Heart left ventricle (tissue), 16 donors: ENCODE data around the gene CTDP1. TPM values are rescaled to one million over a fixed set of nuclear protein-coding genes. Genes with fewer than 3 reads are reported as not detected.

ENCODE experiments used
- ATAC-seq, 4 donors: fragments of 200-7000 bp; cut with Tn5 transposase; one replicate each; pipeline ENCODE4 v1.9.1; 2020 to 2022; ENCODE audit warnings: moderate library complexity in 4 of 4, mild to moderate bottlenecking in 3 of 4, moderate number of reproducible peaks in 1 of 4
- DNase-seq, 5 donors: peaks; one replicate each; pipeline ENCODE4 v3.0.0-alpha.2; 2020
- H3K27ac ChIP-seq, 12 donors: fragments of 200-600 bp; sonication (generic) in 4 of 12; one replicate each; pipeline versions ENCODE4 v1.5.0 to v1.8.0; 2016 to 2022; ENCODE audit warnings: mild to moderate bottlenecking in 2 of 12
- H3K27me3 ChIP-seq, 9 donors: fragments of 200-600 bp; sonication (generic) in 2 of 9; one replicate each; pipeline versions ENCODE4 v1.5.1 to v1.8.0; 2016 to 2022; ENCODE audit warnings: mild to moderate bottlenecking in 3 of 9
- H3K36me3 ChIP-seq, 9 donors: fragments of 200-600 bp; sonication (generic) in 2 of 9; one replicate each; pipeline versions ENCODE4 v1.5.0 to v1.8.0; 2018 to 2022; ENCODE audit warnings: mild to moderate bottlenecking in 2 of 9
- H3K4me1 ChIP-seq, 12 donors: fragments of 200-600 bp; sonication (generic) in 4 of 12; one replicate each; pipeline versions ENCODE4 v1.5.0 to v1.8.0; 2016 to 2022; ENCODE audit warnings: mild to moderate bottlenecking in 3 of 12
- H3K4me3 ChIP-seq, 12 donors: fragments of 200-600 bp; sonication (generic) in 4 of 12; one replicate each; pipeline versions ENCODE4 v1.5.0 to v1.8.0; 2017 to 2022; ENCODE audit warnings: mild to moderate bottlenecking in 9 of 12, moderate library complexity in 4 of 12
- H3K9me3 ChIP-seq, 12 donors: fragments of 200-600 bp; sonication (generic) in 4 of 12; one replicate each; pipeline versions ENCODE4 v1.5.0 to v1.8.0; 2016 to 2022; ENCODE audit warnings: mild to moderate bottlenecking in 1 of 12
- POLR2A ChIP-seq, 2 donors: fragments of 450-650 bp; IDR thresholded peaks; one replicate each; pipeline ENCODE4 v1.6.1; 2017; ENCODE audit warnings: antibody characterized with exemption in 2 of 2, mild to moderate bottlenecking in 2 of 2, moderate library complexity in 2 of 2
- WGBS, 4 donors: extraction: QIAGEN DNeasy Blood & Tissue Kit in 2 of 4; methylation state at CpG; one replicate each; pipeline versions ENCODE4 v1.1.5 to v1.1.7; 2013 to 2018; 5-methylcytosine and 5-hydroxymethylcytosine counted together
- intact Hi-C, 10 donors: fragments of 100-400 bp; cut with DNase I; formaldehyde crosslinking; loops; one replicate each; pipeline versions ENCODE4 v1.11.1 to v1.14.2; 2022
- polyA plus RNA-seq, 2 donors: library from polyadenylated mRNA; stranded (reverse); fragments of 200-250 nt; gene quantifications; one replicate each; pipeline ENCODE4 v1.2.3, GENCODE V29; 2013
- total RNA-seq, 9 donors: library from RNA; depleted of rRNA in 2 of 9; stranded (reverse); fragments of >200 nt in 2 of 9; fragmentation: NEBNext Ultra II Directional in 3 of 9; extraction: Animal tissue kit (Norgen Biotek cat#: 25700) in 3 of 9; gene quantifications; one replicate each; pipeline versions ENCODE4 v1.1.0 to v1.2.4, GENCODE V29; 2016 to 2023
- TF ChIP-seq, protein P1 (sequence below), 12 donors: fragments of 200-600 bp; sonication (generic) in 4 of 12; IDR thresholded peaks; one replicate each; pipeline versions ENCODE4 v1.5.0 to v1.8.0; 2018 to 2022; ENCODE audit warnings: antibody characterized with exemption in 12 of 12, mild to moderate bottlenecking in 5 of 12
- donor health status: ischemic (EF 13 %, LVEDD 7.1; RV severe dilation, severe dysfunction).
- donor health status: healthy with polysubstance abuse.
- donor health status: DM: no; HTN: yes; CAD: no.
- donor health status: DM: no; HTN: no; CAD: no.
- donor health status: ischemic (EF 25% LVEDD 6.9; RV normal size, moderate dysfunction).
- donor health status: ischemic (EF 25% LVEDD 5.7; RV mildly dilated, moderate dysfunction).
- donor health status: healthy.
- donor health status: DM: yes; HTN: yes; CAD: no.
- donor health status: ischemic (EF 35%, LVEDD 5.7; RV mildly dilated, moderate dysfunction).
- donor health status: nonischemic (EF 11% LVEDD 7.7; RV severe dilation, severe dysfunction).
- donor health status: DM: yes; HTN: yes; CAD: no.
- donor health status: PGD.
- donor health status: ischemic (EF 29% LVEDD 5.4; RV normal size, mild dysfunction).
- donor health status: nonischemic (EF 23%, LVEDD 6.1; RV moderate dilation, normal function).

Gene CTDP1
- total and polyA plus RNA-seq, 11 donors: 6.0 to 17.1 (median 10.3) TPM

GRCh38 chr18:79639072-79639829, 40.4 kb upstream of the CTDP1 start:
- 65 to 82% (median 76%) methylated on average over 10 of the region's 10 CpGs for WGBS, 4 donors
- H3K4me3 ChIP-seq: no peak overlapping the region
- H3K9me3 ChIP-seq: no peaks in the 10 kb centered on the region
- no peak for DNase-seq
- peaks cover 0 to 16% (median 2%) of the 10 kb centered on the region in 12 donors for H3K4me1 ChIP-seq
- no peak for ATAC-seq
- H3K27me3 ChIP-seq: peaks cover 13 to 46% (median 20%) of the 10 kb centered on the region in 9 donors
- intact Hi-C loops: no loop called here
- no peak for TF ChIP-seq POLR2A (IDR thresholded peaks at IDR 0.05)
- TF ChIP-seq, protein P1, sequence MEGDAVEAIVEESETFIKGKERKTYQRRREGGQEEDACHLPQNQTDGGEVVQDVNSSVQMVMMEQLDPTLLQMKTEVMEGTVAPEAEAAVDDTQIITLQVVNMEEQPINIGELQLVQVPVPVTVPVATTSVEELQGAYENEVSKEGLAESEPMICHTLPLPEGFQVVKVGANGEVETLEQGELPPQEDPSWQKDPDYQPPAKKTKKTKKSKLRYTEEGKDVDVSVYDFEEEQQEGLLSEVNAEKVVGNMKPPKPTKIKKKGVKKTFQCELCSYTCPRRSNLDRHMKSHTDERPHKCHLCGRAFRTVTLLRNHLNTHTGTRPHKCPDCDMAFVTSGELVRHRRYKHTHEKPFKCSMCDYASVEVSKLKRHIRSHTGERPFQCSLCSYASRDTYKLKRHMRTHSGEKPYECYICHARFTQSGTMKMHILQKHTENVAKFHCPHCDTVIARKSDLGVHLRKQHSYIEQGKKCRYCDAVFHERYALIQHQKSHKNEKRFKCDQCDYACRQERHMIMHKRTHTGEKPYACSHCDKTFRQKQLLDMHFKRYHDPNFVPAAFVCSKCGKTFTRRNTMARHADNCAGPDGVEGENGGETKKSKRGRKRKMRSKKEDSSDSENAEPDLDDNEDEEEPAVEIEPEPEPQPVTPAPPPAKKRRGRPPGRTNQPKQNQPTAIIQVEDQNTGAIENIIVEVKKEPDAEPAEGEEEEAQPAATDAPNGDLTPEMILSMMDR (IDR thresholded peaks at IDR 0.05): peak in 2 of 12 donors; percentile 5 to 20
- no peak overlapping the region for H3K27ac ChIP-seq
- no peaks in the 10 kb centered on the region for H3K36me3 ChIP-seq

DNA sequence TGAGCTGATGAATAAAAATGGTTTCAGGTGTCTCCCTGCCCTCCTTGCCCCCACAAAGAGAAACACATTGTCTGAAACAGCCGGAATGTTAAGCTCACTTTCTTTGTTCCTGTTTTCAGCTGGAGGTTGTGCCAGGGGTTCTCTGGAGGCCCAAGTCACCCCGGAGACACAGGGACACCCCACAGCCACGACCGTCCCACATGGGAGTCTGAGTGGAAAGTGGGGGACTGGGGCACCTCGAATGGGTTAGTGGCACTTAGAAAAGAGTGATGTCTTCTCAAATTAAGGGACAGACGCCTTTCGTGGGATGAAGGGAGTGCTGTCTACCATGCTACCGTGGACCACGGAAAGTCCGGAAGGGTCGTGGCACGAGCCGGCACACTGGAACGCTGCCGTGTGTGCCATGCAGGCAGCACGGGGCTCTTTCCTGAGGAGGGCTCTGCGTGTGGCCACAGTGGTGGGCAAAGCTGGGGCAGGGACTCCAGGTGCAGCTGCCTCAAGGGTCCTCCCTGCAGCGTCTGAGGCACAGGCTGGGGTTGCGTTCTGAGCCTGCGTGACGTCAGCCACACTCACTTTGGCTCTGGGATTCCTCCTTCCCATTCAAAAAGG, 39.4 kb upstream of the CTDP1 start:
- ATAC-seq: no peak
- intact Hi-C loops: loop anchor here in 8 of 10 donors (5.0 kb wide), 2 partner anchors 108 to 113 kb away; no protein-coding TSS in a partner anchor
- DNase-seq: no peak
- TF ChIP-seq, protein P1 (IDR thresholded peaks at IDR 0.05): no peak
- no peak for TF ChIP-seq POLR2A (IDR thresholded peaks at IDR 0.05)
- Histone ChIP-seq H3K9me3 (no peaks in the 10 kb centered on the region), H3K36me3 (no peaks in the 10 kb centered on the region), H3K4me3 (no peak overlapping the region), H3K27me3 (peaks cover 13 to 46% (median 20%) of the 10 kb centered on the region in 9 donors), H3K27ac (no peak overlapping the region), H3K4me1 (peaks cover 0 to 16% (median 3%) of the 10 kb centered on the region in 12 donors)
- 86 to 93% (median 89%) methylated on average over 20 to 21 of the region's 21 CpGs for WGBS, 4 donors

DNA sequence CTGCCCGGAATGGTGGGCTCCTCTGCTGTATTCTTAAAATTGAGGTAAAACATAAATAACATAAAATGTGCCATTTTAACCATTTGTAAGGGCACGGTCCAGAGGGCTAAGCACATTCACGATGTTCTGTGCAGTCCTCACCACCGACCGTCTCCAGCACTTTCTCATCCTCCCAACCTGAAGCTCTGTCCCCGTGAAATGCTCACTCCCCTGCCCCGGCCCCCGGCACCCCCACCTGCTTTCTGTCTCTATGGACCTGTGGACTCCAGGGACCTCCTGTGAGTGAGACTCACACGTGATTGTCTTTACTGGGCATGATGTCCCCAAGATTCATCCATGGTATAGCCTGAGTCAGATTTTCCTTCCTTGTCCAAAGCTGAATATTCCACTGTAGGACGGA, 38.7 kb upstream of the CTDP1 start:
- Histone ChIP-seq H3K4me3 (no peak overlapping the region), H3K27ac (no peak overlapping the region), H3K4me1 (peaks cover 0 to 16% (median 4%) of the 10 kb centered on the region in 12 donors), H3K36me3 (no peaks in the 10 kb centered on the region), H3K9me3 (no peaks in the 10 kb centered on the region), H3K27me3 (peaks cover 13 to 46% (median 20%) of the 10 kb centered on the region in 9 donors)
- ATAC-seq: no peak
- DNase-seq: no peak
- WGBS, 4 donors: 82 to 88% (median 87%) methylated on average over 10 of the region's 10 CpGs
- intact Hi-C loops: loop anchor here in 8 of 10 donors (5.0 kb wide), 2 partner anchors 109 to 114 kb away; no protein-coding TSS in a partner anchor
- no peak for TF ChIP-seq POLR2A (IDR thresholded peaks at IDR 0.05)
- TF ChIP-seq, protein P1 (IDR thresholded peaks at IDR 0.05): no peak
